Esophagus muscularis mucosa (tissue), 3 donors: ENCODE measurements around the gene LPAR5.

Experiments used
- POLR2AphosphoS5 ChIP-seq, 2 donors: sonication (generic); formaldehyde crosslinking; IDR thresholded peaks; one replicate each; pipeline ENCODE4 v1.6.1; 2017; ENCODE audit warnings: antibody characterized with exemption in 2 of 2
- TF ChIP-seq, protein P1 (sequence below), 3 experiments: fragments of 200-600 bp in 2 of 3; fragments of 450-650 bp in 1 of 3; sonication (generic) in 2 of 3; IDR thresholded peaks; one replicate each; pipeline ENCODE4 v1.5.1; 2017 to 2019; ENCODE audit warnings: antibody characterized with exemption in 3 of 3, mild to moderate bottlenecking in 2 of 3, moderate library complexity in 1 of 3

DNA sequence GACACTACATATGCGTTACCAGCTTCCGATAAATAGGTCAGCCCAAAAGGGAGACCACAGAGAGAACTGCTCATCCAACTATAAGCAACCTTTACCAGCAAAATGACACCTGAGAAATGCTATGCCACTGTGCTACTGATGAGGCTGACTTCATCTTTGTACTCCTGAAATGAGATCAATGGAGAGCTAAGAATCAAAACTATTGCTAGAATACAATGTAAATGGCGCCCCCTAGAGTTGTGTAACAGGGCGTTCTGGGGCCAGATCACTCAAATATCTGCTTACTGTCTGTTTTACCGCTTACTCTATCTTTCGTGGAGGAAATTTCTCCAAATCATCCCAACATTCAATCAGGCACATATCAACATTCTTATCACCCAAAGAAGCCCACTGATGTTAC is 48.9 kb upstream of the LPAR5 start:
- TF ChIP-seq, protein P1, sequence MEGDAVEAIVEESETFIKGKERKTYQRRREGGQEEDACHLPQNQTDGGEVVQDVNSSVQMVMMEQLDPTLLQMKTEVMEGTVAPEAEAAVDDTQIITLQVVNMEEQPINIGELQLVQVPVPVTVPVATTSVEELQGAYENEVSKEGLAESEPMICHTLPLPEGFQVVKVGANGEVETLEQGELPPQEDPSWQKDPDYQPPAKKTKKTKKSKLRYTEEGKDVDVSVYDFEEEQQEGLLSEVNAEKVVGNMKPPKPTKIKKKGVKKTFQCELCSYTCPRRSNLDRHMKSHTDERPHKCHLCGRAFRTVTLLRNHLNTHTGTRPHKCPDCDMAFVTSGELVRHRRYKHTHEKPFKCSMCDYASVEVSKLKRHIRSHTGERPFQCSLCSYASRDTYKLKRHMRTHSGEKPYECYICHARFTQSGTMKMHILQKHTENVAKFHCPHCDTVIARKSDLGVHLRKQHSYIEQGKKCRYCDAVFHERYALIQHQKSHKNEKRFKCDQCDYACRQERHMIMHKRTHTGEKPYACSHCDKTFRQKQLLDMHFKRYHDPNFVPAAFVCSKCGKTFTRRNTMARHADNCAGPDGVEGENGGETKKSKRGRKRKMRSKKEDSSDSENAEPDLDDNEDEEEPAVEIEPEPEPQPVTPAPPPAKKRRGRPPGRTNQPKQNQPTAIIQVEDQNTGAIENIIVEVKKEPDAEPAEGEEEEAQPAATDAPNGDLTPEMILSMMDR (IDR thresholded peaks at IDR 0.05) = peak in 2 of 3 experiments; percentile 20 to 51
- TF ChIP-seq POLR2AphosphoS5 (IDR thresholded peaks at IDR 0.05) = no peak
